ENCODE measurements around the gene HSPB8. TPM values are rescaled to one million over a fixed set of nuclear protein-coding genes. Genes with fewer than 3 reads are reported as not detected.

Gene HSPB8
- total RNA-seq, 2 experiments from 2014 or later: not detected

Other genes starting within 250 kb of the HSPB8 start
- gene SRRM4, start 197.4 kb upstream of the HSPB8 start, total RNA-seq (2014; rRNA removed; shearing (Covaris generic)): not detected in 2 replicates
- not detected in 2 replicates for gene SRRM4, start 197.4 kb upstream of the HSPB8 start, total RNA-seq (2022)
- not detected in 2 replicates for gene CCDC60, start 155.8 kb downstream of the HSPB8 start, total RNA-seq (2014; rRNA removed; shearing (Covaris generic))
- not detected in 2 replicates for gene CCDC60, start 155.8 kb downstream of the HSPB8 start, total RNA-seq (2022)